ENCODE results near the gene PGAP3. TPM values are rescaled to one million over a fixed set of nuclear protein-coding genes. Genes with fewer than 3 reads are reported as not detected.
"Not testable (repeated sequence)": the region's sequence is repeated elsewhere in the genome, so short reads cannot be mapped to it uniquely, and the experiment has no call there.

Gene PGAP3, protein sequence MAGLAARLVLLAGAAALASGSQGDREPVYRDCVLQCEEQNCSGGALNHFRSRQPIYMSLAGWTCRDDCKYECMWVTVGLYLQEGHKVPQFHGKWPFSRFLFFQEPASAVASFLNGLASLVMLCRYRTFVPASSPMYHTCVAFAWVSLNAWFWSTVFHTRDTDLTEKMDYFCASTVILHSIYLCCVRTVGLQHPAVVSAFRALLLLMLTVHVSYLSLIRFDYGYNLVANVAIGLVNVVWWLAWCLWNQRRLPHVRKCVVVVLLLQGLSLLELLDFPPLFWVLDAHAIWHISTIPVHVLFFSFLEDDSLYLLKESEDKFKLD
- 8.4 and 10.1 TPM in 2 replicates for total RNA-seq (2014; rRNA removed; shearing (Covaris generic))

DNA sequence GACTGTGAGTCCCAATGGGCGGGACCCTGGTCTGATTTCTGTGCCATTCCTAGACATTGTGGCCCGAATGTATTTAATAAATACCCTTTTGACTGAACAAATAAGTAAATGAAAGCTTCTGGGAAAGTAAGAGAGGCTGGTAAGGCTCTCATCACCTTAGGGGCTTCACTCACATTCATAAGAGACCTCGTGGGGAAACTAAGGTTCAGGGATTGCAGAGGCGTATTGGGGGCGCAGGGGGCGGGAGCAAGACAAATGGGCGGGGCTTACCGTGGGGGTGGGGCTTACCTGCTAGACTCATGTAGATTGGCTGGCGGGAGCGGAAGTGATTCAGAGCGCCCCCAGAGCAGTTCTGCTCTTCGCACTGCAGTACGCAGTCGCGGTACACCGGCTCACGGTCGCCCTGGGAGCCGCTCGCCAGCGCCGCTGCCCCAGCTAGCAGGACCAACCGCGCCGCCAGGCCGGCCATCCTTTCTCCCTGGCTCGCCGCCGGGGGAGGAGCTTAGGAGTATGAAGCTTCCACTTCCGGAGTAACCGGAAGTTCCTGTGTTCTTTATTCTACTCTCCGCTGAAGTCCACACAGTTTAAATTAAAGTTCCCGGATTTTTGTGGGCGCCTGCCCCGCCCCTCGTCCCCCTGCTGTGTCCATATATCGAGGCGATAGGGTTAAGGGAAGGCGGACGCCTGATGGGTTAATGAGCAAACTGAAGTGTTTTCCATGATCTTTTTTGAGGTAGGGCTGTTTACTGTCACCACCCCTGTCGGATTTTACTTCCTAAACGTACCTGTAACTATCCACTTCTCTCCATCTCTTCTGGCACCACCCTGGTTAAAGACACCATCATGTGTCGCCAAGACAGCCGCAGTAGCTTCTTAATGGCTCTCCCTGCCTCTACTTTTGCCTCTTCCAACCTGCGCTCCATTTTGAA is at the start of gene PGAP3:
PGAP3 (minus strand) TSS at position 512 of the 929 bp plus-strand sequence; CDS start at position 469, 43 bp downstream.
- Histone ChIP-seq H3K27me3 (replicated peaks) (no peaks in the 10 kb centered on the region), H3K27ac (peak within 1 kb of the TSS; percentile 79), H3K36me3 (no peaks in the 10 kb centered on the region)

DNA sequence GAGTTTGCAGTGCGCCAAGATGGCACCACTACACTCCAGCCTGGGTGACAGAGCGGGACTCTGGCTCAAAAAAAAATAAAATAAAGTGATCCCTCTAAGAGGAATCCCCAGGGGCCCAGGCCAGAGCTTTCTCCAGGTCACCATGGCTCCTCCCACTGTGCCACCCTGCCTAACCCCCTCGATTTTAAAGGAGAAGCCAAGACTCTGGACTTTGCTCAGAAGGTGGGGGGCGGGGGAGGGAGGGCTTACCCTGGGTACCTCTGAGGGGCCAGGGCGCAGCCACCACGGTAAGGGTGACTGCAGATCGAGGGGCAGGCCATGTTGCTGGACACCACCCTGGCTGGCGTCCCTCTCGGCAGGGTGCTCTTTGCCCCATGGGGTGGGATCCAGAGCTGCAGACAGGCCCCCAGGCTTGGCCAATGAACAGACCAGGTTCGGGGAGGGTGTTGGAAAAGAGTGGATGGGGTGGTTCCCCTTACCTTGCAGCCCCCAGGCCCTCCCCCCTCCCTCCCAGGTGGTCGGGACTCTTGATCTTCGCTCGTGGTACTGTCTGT is 49.4 kb upstream of the PGAP3 start:
- H3K4me1 ChIP-seq (replicated peaks) = peaks cover 21% of the 10 kb centered on the region
- H3K27me3 ChIP-seq (replicated peaks) = no peaks in the 10 kb centered on the region
- no peak overlapping the region for H3K27ac ChIP-seq
- no peak overlapping the region for H3K4me3 ChIP-seq
- no peaks in the 10 kb centered on the region for H3K36me3 ChIP-seq
- no peaks in the 10 kb centered on the region for H3K9me3 ChIP-seq (replicated peaks)
- no peak for DNase-seq (ENCODE audit: low read depth in 1 of 2, low spot score in 2 of 2)

More for the DNA sequence above, at the start of gene PGAP3:
- DNase-seq (ENCODE audit: low read depth in 1 of 2, low spot score in 2 of 2) = peak; percentile 92 to 95
- H3K9me3 ChIP-seq (replicated peaks) = no peaks in the 10 kb centered on the region
- peak within 1 kb of the TSS; percentile 46 for H3K4me3 ChIP-seq
- H3K4me1 ChIP-seq (replicated peaks) = peaks cover 9% of the 10 kb centered on the region; the same call in 1 of the 2 replicates

DNA sequence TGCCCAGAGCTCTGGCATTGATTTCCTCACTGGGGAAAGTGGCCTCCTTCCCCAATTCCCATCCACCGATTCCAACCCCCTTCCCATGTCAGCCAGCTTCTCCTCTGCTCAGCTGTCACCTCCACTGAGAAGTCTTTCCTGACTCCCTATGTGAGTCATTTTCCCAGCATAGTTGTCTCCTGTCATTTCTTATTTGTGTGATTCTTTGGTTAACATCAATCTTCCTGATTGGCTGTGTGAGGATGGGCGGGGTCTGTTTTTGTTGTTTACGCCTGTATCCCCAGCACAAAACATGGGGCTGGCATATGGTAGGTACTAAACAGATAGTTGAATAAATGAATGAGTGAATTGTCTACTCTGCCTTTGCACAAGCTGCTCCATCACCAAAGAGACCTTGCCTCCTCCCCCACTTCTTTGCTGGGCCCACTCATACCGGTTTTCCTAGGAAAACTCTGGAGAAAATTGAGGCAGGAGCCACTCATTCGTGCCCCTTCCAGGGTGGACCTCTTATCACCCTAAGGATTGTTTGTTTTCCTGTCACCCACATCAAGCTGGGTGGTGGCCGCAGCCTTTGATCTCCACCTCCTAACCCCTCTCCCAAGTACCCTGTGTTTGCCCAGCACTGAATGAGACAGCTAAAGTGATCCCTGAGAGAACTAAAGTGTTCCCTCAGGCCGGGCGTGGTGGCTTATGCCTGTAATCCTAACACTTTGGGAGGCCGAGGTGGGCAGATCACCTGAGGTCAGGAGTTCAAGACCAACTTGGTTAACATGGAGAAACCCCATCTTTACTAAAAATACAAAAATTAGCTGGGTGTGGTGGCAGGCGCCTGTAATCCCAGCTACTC is 48.7 kb upstream of the PGAP3 start:
- no peaks in the 10 kb centered on the region for H3K27me3 ChIP-seq (replicated peaks)
- H3K4me1 ChIP-seq (replicated peaks) = peaks cover 21% of the 10 kb centered on the region
- no peaks in the 10 kb centered on the region for H3K9me3 ChIP-seq (replicated peaks)
- H3K4me3 ChIP-seq = no peak overlapping the region
- no peaks in the 10 kb centered on the region for H3K36me3 ChIP-seq
- DNase-seq (ENCODE audit: low read depth in 1 of 2, low spot score in 2 of 2) = no peak
- no peak overlapping the region for H3K27ac ChIP-seq

DNA sequence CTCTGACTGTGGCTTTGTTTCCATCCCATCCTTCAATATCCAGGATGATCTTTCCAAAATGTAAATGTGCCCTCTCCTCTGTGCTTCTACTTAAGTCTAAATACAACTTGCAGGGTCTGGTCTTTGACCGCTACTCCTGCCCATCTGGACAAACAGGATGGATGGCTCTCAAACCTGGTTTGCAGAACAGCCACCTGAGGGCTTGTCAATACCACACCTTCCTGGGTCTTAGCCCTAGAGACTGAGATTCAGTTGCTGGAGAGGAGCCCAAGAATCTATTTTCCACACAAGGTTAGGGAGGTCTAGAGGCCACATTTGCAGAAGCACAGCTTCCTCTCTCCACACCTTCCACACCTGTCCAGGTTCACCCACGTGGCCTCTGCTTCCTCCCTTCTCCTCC is 48.0 kb upstream of the PGAP3 start:
- H3K4me1 ChIP-seq (replicated peaks) = peaks cover 18% of the 10 kb centered on the region
- no peak for DNase-seq (ENCODE audit: low read depth in 1 of 2, low spot score in 2 of 2)
- H3K27me3 ChIP-seq (replicated peaks) = no peaks in the 10 kb centered on the region
- H3K27ac ChIP-seq = no peak overlapping the region
- H3K9me3 ChIP-seq (replicated peaks) = no peaks in the 10 kb centered on the region
- H3K4me3 ChIP-seq = no peak overlapping the region
- H3K36me3 ChIP-seq = no peaks in the 10 kb centered on the region

DNA sequence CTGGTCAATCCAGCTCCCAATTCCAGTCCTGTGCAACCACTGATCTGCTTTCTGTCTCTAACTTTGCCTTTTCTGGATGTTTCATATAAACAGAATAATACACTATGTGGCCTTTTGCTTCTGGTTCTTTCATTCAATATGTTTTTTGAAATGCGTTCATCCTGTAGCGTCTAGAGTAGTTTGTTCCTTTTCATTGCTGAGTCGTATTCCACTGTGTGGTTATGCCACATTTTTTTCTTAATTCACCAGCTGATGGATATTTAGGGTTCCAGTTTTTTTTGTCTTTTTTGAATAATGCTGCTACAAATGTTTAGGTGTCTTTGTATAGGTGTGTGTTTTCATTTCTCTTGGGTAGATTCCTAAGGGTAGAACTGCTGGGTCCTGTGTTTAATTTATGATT is 44.7 kb upstream of the PGAP3 start:
- Histone ChIP-seq H3K4me1 (replicated peaks) (peaks cover 16% of the 10 kb centered on the region), H3K27ac (no peak overlapping the region), H3K27me3 (replicated peaks) (no peaks in the 10 kb centered on the region), H3K4me3 (no peak overlapping the region), H3K36me3 (peaks cover 24% of the 10 kb centered on the region), H3K9me3 (replicated peaks) (no peaks in the 10 kb centered on the region)
- no peak for DNase-seq (ENCODE audit: low read depth in 1 of 2, low spot score in 2 of 2)

DNA sequence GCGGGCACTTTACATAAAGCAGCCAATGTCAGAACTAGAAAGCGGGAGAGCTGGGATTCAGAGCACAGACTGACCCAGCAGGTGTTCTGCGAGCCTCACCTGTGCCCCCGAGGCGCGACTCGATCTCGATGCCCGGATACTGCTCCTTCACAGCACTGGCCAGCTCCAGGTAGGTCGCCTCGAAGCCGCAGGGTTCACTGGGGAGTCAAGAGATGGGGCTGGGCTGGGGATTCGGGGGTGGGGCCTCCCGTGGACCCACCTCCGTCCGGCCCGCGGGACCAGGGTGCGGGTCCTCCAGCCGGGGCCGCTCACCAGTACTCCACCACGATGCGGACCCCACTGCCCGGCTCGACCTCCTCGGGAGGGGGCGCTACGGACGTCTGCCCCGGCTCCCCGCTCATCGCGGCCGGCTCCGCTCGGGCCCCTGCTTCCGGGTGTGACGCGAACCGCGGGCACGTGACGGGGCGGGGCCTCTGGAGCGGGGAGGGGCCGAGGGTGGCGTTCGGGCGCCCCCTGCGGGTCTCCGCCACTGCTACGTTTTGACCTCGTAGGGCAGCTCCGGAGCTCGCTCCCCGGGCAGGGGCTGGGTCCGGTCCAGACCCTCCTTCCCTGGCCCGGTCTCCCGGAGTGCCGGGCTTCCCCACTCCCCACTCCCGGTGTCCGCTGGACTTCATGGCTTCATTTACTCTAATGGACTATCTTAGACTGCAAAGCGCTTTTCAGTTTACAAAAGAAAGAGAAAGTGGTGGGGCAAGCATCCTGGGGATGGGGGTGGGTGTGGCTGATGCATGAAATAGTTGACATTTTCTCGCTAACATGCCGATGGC is 42.5 kb upstream of the PGAP3 start, which contains the start of gene MIEN1:
MIEN1 (minus strand) TSS at position 438 of the 827 bp plus-strand sequence; CDS start at position 401, 37 bp downstream.
- Histone ChIP-seq H3K27me3 (replicated peaks) (no peaks in the 10 kb centered on the region), H3K9me3 (replicated peaks) (no peaks in the 10 kb centered on the region), H3K4me3 (peak within 1 kb of the TSS; percentile 76), H3K36me3 (peaks cover 37% of the 10 kb centered on the region), H3K4me1 (replicated peaks) (peaks cover 9% of the 10 kb centered on the region), H3K27ac (peak within 1 kb of the TSS; percentile 80)
- peak; percentile 90 to 92 for DNase-seq (ENCODE audit: low read depth in 1 of 2, low spot score in 2 of 2)

DNA sequence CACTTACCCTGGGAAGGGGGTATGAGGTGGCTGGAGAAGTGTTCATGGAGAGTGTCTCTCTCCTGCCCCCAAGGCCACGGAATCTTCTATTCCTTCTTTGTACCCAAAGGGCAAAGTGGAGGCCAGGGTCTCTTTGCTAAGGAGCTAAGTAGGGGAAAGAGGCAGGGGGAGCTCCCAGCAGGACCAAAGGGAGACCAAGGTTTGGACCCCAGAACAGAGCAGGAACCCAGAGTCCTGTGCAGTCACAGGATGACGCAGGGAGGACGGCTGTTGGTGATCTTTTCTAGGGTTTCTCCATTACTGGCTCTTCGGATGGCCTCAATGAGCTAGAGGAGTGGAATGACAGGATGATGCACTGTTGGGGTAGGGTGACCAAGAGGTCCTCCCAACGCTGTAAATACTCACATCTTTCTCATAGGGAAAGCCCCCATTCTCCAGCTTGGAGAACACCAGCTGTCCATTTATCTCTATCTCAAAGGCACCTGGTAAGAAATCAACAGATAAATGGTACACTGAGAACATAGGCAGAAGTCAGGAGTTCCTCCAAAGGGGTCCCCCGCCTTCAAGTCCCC is 41.5 kb upstream of the PGAP3 start:
- Histone ChIP-seq H3K27ac (no peak overlapping the region), H3K27me3 (replicated peaks) (no peaks in the 10 kb centered on the region), H3K4me1 (replicated peaks) (peaks cover 9% of the 10 kb centered on the region), H3K4me3 (peak overlapping the region; percentile 76), H3K36me3 (peaks cover 47% of the 10 kb centered on the region), H3K9me3 (replicated peaks) (no peaks in the 10 kb centered on the region)
- DNase-seq (ENCODE audit: low read depth in 1 of 2, low spot score in 2 of 2) = no peak

DNA sequence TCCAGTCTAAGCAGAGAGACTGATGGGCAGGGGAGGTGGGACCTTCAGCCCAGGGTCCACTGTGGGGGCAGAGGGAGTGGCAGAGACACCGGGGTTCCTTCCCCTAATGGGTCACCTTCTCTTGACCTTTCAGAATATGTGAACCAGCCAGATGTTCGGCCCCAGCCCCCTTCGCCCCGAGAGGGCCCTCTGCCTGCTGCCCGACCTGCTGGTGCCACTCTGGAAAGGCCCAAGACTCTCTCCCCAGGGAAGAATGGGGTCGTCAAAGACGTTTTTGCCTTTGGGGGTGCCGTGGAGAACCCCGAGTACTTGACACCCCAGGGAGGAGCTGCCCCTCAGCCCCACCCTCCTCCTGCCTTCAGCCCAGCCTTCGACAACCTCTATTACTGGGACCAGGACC is 39.7 kb upstream of the PGAP3 start:
- no peak overlapping the region for H3K4me3 ChIP-seq
- H3K4me1 ChIP-seq (replicated peaks) = peaks cover 9% of the 10 kb centered on the region
- H3K27ac ChIP-seq = no peak overlapping the region
- DNase-seq (ENCODE audit: low read depth in 1 of 2, low spot score in 2 of 2) = no peak
- no peaks in the 10 kb centered on the region for H3K9me3 ChIP-seq (replicated peaks)
- no peaks in the 10 kb centered on the region for H3K27me3 ChIP-seq (replicated peaks)
- peaks cover 55% of the 10 kb centered on the region for H3K36me3 ChIP-seq

DNA sequence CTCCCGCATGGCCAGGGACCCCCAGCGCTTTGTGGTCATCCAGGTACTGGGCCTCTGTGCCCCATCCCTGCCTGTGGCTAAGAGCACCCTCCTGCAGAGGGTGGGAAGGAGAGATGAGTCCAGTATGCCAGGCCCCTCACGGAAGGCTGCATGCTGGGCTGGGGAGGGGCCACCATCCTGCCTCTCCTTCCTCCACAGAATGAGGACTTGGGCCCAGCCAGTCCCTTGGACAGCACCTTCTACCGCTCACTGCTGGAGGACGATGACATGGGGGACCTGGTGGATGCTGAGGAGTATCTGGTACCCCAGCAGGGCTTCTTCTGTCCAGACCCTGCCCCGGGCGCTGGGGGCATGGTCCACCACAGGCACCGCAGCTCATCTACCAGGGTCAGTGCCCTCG is 38.8 kb upstream of the PGAP3 start:
- no peak for DNase-seq (ENCODE audit: low read depth in 1 of 2, low spot score in 2 of 2)
- peaks cover 9% of the 10 kb centered on the region for H3K4me1 ChIP-seq (replicated peaks)
- peaks cover 55% of the 10 kb centered on the region for H3K36me3 ChIP-seq
- H3K27me3 ChIP-seq (replicated peaks) = no peaks in the 10 kb centered on the region
- H3K4me3 ChIP-seq = no peak overlapping the region
- H3K27ac ChIP-seq = no peak overlapping the region
- H3K9me3 ChIP-seq (replicated peaks) = no peaks in the 10 kb centered on the region

DNA sequence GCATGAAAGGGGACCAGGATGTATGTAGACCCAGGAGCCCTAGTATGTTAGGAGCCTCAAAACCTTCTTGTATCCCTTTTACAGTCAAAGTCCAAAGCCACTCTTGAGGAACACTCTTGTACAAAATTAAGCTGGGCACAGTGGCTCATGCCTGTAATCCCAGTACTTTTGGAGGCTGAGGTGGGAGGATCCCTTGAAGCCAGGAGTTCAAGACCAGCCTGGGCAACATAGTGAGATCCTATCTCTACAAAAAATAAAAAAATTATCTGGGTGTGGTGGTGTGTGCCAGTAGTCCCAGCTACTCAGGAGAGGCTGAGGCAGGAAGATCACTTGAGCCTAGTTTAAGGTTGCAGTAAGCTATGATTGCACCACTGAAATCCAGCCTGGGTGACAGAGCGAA is 38.1 kb upstream of the PGAP3 start:
- not testable (repeated sequence) for H3K27me3 ChIP-seq (replicated peaks); H3K27ac ChIP-seq; H3K9me3 ChIP-seq (replicated peaks); H3K4me3 ChIP-seq; DNase-seq (ENCODE audit: low read depth in 1 of 2, low spot score in 2 of 2); H3K4me1 ChIP-seq (replicated peaks)
- H3K36me3 ChIP-seq = peaks cover 55% of the 10 kb centered on the region

DNA sequence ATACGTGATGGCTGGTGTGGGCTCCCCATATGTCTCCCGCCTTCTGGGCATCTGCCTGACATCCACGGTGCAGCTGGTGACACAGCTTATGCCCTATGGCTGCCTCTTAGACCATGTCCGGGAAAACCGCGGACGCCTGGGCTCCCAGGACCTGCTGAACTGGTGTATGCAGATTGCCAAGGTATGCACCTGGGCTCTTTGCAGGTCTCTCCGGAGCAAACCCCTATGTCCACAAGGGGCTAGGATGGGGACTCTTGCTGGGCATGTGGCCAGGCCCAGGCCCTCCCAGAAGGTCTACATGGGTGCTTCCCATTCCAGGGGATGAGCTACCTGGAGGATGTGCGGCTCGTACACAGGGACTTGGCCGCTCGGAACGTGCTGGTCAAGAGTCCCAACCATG is 36.9 kb upstream of the PGAP3 start:
- peaks cover 51% of the 10 kb centered on the region for H3K36me3 ChIP-seq

More for the DNA sequence above, 36.9 kb upstream of the PGAP3 start:
- H3K27me3 ChIP-seq (replicated peaks) = no peaks in the 10 kb centered on the region
- no peak overlapping the region for H3K27ac ChIP-seq
- no peak for DNase-seq (ENCODE audit: low read depth in 1 of 2, low spot score in 2 of 2)
- peaks cover 6% of the 10 kb centered on the region for H3K4me1 ChIP-seq (replicated peaks)
- no peak overlapping the region for H3K4me3 ChIP-seq
- H3K9me3 ChIP-seq (replicated peaks) = no peaks in the 10 kb centered on the region

Measured in SJSA1 (cell line).